Astrocyte (in vitro differentiated cells and primary cell): ENCODE measurements around the gene PLA2G4D. TPM values are rescaled to one million over a fixed set of nuclear protein-coding genes. Genes with fewer than 3 reads are reported as not detected.

ENCODE experiments used
- DNase-seq: peaks from one replicate; pipeline ENCODE4 v3.0.0-alpha.2; 2010; ENCODE audit warnings: low read depth
- FAIRE-seq: peaks from 2 replicates; lab custom pipeline; 2011; peaks lifted over from hg19 to GRCh38; lab: Jason Lieb, UNC
- H2AFZ ChIP-seq: 2 replicates; pipeline ENCODE4 v1.6.0; 2012; ENCODE audit warnings: low read depth, low read length, inconsistent platforms
- H3K27ac ChIP-seq: 2 replicates; pipeline ENCODE4 v1.5.1; 2011; ENCODE audit warnings: low read depth, low read length, inconsistent platforms
- H3K27me3 ChIP-seq: 2 replicates; pipeline ENCODE4 v1.6.0; 2011; ENCODE audit warnings: low read length, inconsistent platforms; ENCODE audit not compliant: insufficient read depth
- H3K36me3 ChIP-seq: 2 replicates; pipeline ENCODE4 v1.5.1; 2011; ENCODE audit warnings: low read length, inconsistent platforms; ENCODE audit not compliant: insufficient read depth
- H3K4me1 ChIP-seq: 2 replicates; pipeline ENCODE4 v1.5.1; 2011; ENCODE audit warnings: low read length, inconsistent platforms; ENCODE audit not compliant: insufficient read depth
- H3K4me2 ChIP-seq: 2 replicates; pipeline ENCODE4 v1.6.0; 2012; ENCODE audit warnings: low read length, inconsistent platforms
- H3K4me3 ChIP-seq: 2 replicates; pipeline ENCODE4 v1.5.1; 2011; ENCODE audit warnings: low read depth, mild to moderate bottlenecking, low read length, inconsistent platforms; ENCODE audit not compliant: insufficient read depth
- H3K79me2 ChIP-seq: 2 replicates; pipeline ENCODE4 v1.6.0; 2012; ENCODE audit warnings: mild to moderate bottlenecking, low read length, inconsistent platforms; ENCODE audit not compliant: insufficient read depth
- H3K9ac ChIP-seq: 2 replicates; pipeline ENCODE4 v1.6.0; 2012; ENCODE audit warnings: mild to moderate bottlenecking, low read length, inconsistent platforms
- H3K9me3 ChIP-seq: 2 replicates; pipeline ENCODE4 v1.5.1; 2012; ENCODE audit warnings: low read depth, mild to moderate bottlenecking, low read length, inconsistent platforms; ENCODE audit not compliant: insufficient read depth
- H4K20me1 ChIP-seq: 2 replicates; pipeline ENCODE4 v1.6.0; 2012; ENCODE audit warnings: low read length, inconsistent platforms; ENCODE audit not compliant: insufficient read depth
- H3K27ac Mint-ChIP-seq: one replicate; pipeline ENCODE4 v1.8.0; 2021; ENCODE audit warnings: mild to moderate bottlenecking, mixed read lengths; ENCODE audit not compliant: unreplicated experiment
- H3K27me3 Mint-ChIP-seq: one replicate; pipeline ENCODE4 v1.8.0; 2021; ENCODE audit warnings: low read depth, mixed read lengths; ENCODE audit not compliant: unreplicated experiment
- H3K36me3 Mint-ChIP-seq: one replicate; pipeline ENCODE4 v1.8.0; 2021; ENCODE audit warnings: low read depth, mixed read lengths; ENCODE audit not compliant: unreplicated experiment
- H3K4me1 Mint-ChIP-seq: one replicate; pipeline ENCODE4 v1.8.0; 2021; ENCODE audit warnings: low read depth, mixed read lengths; ENCODE audit not compliant: unreplicated experiment
- H3K4me3 Mint-ChIP-seq: one replicate; pipeline ENCODE4 v1.8.0; 2021; ENCODE audit warnings: mild to moderate bottlenecking, moderate library complexity, mixed read lengths; ENCODE audit not compliant: unreplicated experiment
- H3K9me3 Mint-ChIP-seq: one replicate; pipeline ENCODE4 v1.8.0; 2021; ENCODE audit warnings: mild to moderate bottlenecking, mixed read lengths; ENCODE audit not compliant: unreplicated experiment
- CTCF ChIP-seq: IDR thresholded peaks from 2 replicates; pipeline ENCODE4 v1.5.1; 2011; ENCODE audit warnings: low read depth, mild to moderate bottlenecking, inconsistent platforms, low read length, moderate library complexity; ENCODE audit not compliant: insufficient read depth
- EZH2 ChIP-seq: IDR thresholded peaks from 2 replicates; pipeline ENCODE4 v1.6.1; 2012; ENCODE audit warnings: mild to moderate bottlenecking, low read length, inconsistent platforms; ENCODE audit not compliant: insufficient read depth
- total RNA-seq: library from RNA; stranded (reverse); gene quantifications from 2 replicates; pipeline ENCODE4 v1.2.1, GENCODE V29; 2021

The PLA2G4D gene
- total RNA-seq, 1 donor from 2014 or later = not detected

GRCh38 chr15:42020713-42021273, 73.6 kb downstream of the PLA2G4D start, which contains the start of gene PLA2G4E:
TSS of gene PLA2G4E (minus strand) at chr15:42021042. CDS start at chr15:42021030, 12 bp downstream.
- H3K27me3 ChIP-seq = peaks cover 10% of the 10 kb centered on the region
- Mint-ChIP-seq H3K4me3 (no peak within 1 kb of the TSS), H3K36me3 (peaks cover 2% of the 10 kb centered on the region)

GRCh38 chr15:42018306-42019224, 75.8 kb downstream of the PLA2G4D start:
- Histone ChIP-seq H3K4me2 (no peak overlapping the region), H2AFZ (no peak overlapping the region), H3K36me3 (no peaks in the 10 kb centered on the region), H3K27ac (no peak overlapping the region), H3K9me3 (peaks cover 6% of the 10 kb centered on the region), H3K9ac (no peak overlapping the region), H3K79me2 (no peaks in the 10 kb centered on the region), H3K4me3 (no peak overlapping the region), H4K20me1 (no peaks in the 10 kb centered on the region), H3K4me1 (no peaks in the 10 kb centered on the region), H3K27me3 (peaks cover 12% of the 10 kb centered on the region)
- DNase-seq (no peak), FAIRE-seq (no peak)
- Mint-ChIP-seq H3K4me1 (no peaks in the 10 kb centered on the region), H3K27me3 (peaks cover 48% of the 10 kb centered on the region), H3K27ac (no peak overlapping the region), H3K36me3 (peaks cover 2% of the 10 kb centered on the region), H3K4me3 (no peak overlapping the region), H3K9me3 (peaks cover 20% of the 10 kb centered on the region)
- TF ChIP-seq EZH2 (no peak), CTCF (no peak)

More at GRCh38 chr15:42020713-42021273, 73.6 kb downstream of the PLA2G4D start, which contains the start of gene PLA2G4E:
- Histone ChIP-seq H3K27ac (no peak within 1 kb of the TSS), H3K79me2 (no peaks in the 10 kb centered on the region), H4K20me1 (no peaks in the 10 kb centered on the region), H2AFZ (no peak within 1 kb of the TSS), H3K9me3 (peaks cover 12% of the 10 kb centered on the region), H3K36me3 (no peaks in the 10 kb centered on the region), H3K9ac (no peak within 1 kb of the TSS), H3K4me1 (no peaks in the 10 kb centered on the region), H3K4me3 (no peak within 1 kb of the TSS), H3K4me2 (no peak within 1 kb of the TSS)
- no peak for TF ChIP-seq CTCF
- DNase-seq = no peak
- H3K9me3 Mint-ChIP-seq = peaks cover 25% of the 10 kb centered on the region
- peaks cover 37% of the 10 kb centered on the region for H3K27me3 Mint-ChIP-seq
- H3K27ac Mint-ChIP-seq = no peak within 1 kb of the TSS
- no peak for FAIRE-seq
- H3K4me1 Mint-ChIP-seq = no peaks in the 10 kb centered on the region

Other genes starting within 250 kb of the PLA2G4D start
- gene SPTBN5, start 200.5 kb downstream of the PLA2G4D start, total RNA-seq = 5.3 and 6.7 TPM in 2 replicates
- gene EHD4, start 122.0 kb downstream of the PLA2G4D start, total RNA-seq = 46.4 and 51.4 TPM in 2 replicates
- gene PLA2G4E, start 73.5 kb downstream of the PLA2G4D start, total RNA-seq = not detected in 2 replicates
- 0.30 TPM in 1 of 2 replicates, not detected in the other for gene PLA2G4F, start 62.1 kb upstream of the PLA2G4D start, total RNA-seq
- gene VPS39, start 113.7 kb upstream of the PLA2G4D start, total RNA-seq = 60.6 and 63.0 TPM in 2 replicates
- 12.5 and 13.4 TPM in 2 replicates for gene GANC, start 178.6 kb upstream of the PLA2G4D start, total RNA-seq
- gene TMEM87A, start 178.9 kb upstream of the PLA2G4D start, total RNA-seq = 39.6 and 40.9 TPM in 2 replicates